ENCODE data around the gene UGGT1. TPM values are rescaled to one million over a fixed set of nuclear protein-coding genes. Genes with fewer than 3 reads are reported as not detected.

Gene UGGT1, protein sequence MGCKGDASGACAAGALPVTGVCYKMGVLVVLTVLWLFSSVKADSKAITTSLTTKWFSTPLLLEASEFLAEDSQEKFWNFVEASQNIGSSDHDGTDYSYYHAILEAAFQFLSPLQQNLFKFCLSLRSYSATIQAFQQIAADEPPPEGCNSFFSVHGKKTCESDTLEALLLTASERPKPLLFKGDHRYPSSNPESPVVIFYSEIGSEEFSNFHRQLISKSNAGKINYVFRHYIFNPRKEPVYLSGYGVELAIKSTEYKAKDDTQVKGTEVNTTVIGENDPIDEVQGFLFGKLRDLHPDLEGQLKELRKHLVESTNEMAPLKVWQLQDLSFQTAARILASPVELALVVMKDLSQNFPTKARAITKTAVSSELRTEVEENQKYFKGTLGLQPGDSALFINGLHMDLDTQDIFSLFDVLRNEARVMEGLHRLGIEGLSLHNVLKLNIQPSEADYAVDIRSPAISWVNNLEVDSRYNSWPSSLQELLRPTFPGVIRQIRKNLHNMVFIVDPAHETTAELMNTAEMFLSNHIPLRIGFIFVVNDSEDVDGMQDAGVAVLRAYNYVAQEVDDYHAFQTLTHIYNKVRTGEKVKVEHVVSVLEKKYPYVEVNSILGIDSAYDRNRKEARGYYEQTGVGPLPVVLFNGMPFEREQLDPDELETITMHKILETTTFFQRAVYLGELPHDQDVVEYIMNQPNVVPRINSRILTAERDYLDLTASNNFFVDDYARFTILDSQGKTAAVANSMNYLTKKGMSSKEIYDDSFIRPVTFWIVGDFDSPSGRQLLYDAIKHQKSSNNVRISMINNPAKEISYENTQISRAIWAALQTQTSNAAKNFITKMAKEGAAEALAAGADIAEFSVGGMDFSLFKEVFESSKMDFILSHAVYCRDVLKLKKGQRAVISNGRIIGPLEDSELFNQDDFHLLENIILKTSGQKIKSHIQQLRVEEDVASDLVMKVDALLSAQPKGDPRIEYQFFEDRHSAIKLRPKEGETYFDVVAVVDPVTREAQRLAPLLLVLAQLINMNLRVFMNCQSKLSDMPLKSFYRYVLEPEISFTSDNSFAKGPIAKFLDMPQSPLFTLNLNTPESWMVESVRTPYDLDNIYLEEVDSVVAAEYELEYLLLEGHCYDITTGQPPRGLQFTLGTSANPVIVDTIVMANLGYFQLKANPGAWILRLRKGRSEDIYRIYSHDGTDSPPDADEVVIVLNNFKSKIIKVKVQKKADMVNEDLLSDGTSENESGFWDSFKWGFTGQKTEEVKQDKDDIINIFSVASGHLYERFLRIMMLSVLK (N-terminal part only)
- polyA plus RNA-seq (2013): 57.3 and 59.1 TPM in 2 replicates

GRCh38 chr2:128090945-128091725, at the start of gene UGGT1:
Gene UGGT1 (plus strand): TSS chr2:128091200. CDS start chr2:128091358, 158 bp downstream.
- Histone ChIP-seq H3K4ac (ENCODE audit: low read depth, low read length) (peak within 1 kb of the TSS; percentile 25), H2BK5ac (ENCODE audit: low read depth, low read length, poor library complexity) (no peak within 1 kb of the TSS), H2BK120ac (ENCODE audit: insufficient read depth, low read length, poor library complexity) (peak within 1 kb of the TSS; percentile 0), H3K9me3 (ENCODE audit: insufficient read depth, low read depth, low read length) (peaks cover 3% of the 10 kb centered on the region), H4K8ac (ENCODE audit: low read depth, low read length) (peak within 1 kb of the TSS; percentile 90), H3K23ac (ENCODE audit: low read length) (no peak within 1 kb of the TSS), H3K79me2 (ENCODE audit: control insufficient read depth, insufficient read depth, low read length, poor library complexity) (peaks cover 9% of the 10 kb centered on the region), H3K9ac (ENCODE audit: low read length) (peak within 1 kb of the TSS; percentile 86), H3K18ac (ENCODE audit: low read length) (peak within 1 kb of the TSS; percentile 49), H4K91ac (ENCODE audit: low read depth, low read length) (peak within 1 kb of the TSS; percentile 29), H3K4me3 (ENCODE audit: low read depth, low read length) (peak within 1 kb of the TSS; percentile 100), H3K27ac (ENCODE audit: low read depth, low read length) (peak within 1 kb of the TSS; percentile 46), H3K79me1 (ENCODE audit: low read length) (peaks cover 5% of the 10 kb centered on the region), H3K36me3 (ENCODE audit: control insufficient read depth in 1 of 2, insufficient read depth in 2 of 2, low read length in 2 of 2) (peaks cover 0 to 6% of the 10 kb centered on the region in 2 experiments), H4K12ac (ENCODE audit: low read depth, low read length) (peak within 1 kb of the TSS; percentile 7), H3K4me1 (ENCODE audit: control insufficient read depth in 1 of 2, insufficient read depth in 2 of 2, low read length in 2 of 2) (peaks cover 0 to 1% of the 10 kb centered on the region in 2 experiments), H3K4me2 (ENCODE audit: low read length) (peak within 1 kb of the TSS; percentile 83), H2BK12ac (ENCODE audit: low read length) (no peak within 1 kb of the TSS), H3K27me3 (ENCODE audit: insufficient read depth, low read length) (no peaks in the 10 kb centered on the region), H2AK5ac (ENCODE audit: low read length) (no peak within 1 kb of the TSS), H3K14ac (ENCODE audit: low read length) (peak within 1 kb of the TSS; percentile 70), H2AFZ (ENCODE audit: insufficient read depth, low read length, poor library complexity) (peak within 1 kb of the TSS; percentile 74)
- no CpG with 5 or more reads among the region's 59 CpGs for WGBS (ENCODE audit: extremely low coverage, insufficient coverage, insufficient read length)
- DNase-seq: peak; percentile 98 to 99

GRCh38 chr2:128041561-128041960, 49.4 kb upstream of the UGGT1 start:
- no peaks in the 10 kb centered on the region for H3K27me3 ChIP-seq (ENCODE audit: insufficient read depth, low read length)
- peaks cover 0 to 2% of the 10 kb centered on the region in 2 experiments for H3K4me1 ChIP-seq (ENCODE audit: control insufficient read depth in 1 of 2, insufficient read depth in 2 of 2, low read length in 2 of 2)
- peak; percentile 88 to 93 for DNase-seq
- H3K4ac ChIP-seq (ENCODE audit: low read depth, low read length): no peak overlapping the region
- no peak overlapping the region for H3K4me2 ChIP-seq (ENCODE audit: low read length)
- no peak overlapping the region for H3K14ac ChIP-seq (ENCODE audit: low read length)
- H3K4me3 ChIP-seq (ENCODE audit: low read depth, low read length): no peak overlapping the region
- no peaks in the 10 kb centered on the region for H3K79me2 ChIP-seq (ENCODE audit: control insufficient read depth, insufficient read depth, low read length, poor library complexity)
- H4K12ac ChIP-seq (ENCODE audit: low read depth, low read length): no peak overlapping the region
- peaks cover 18% of the 10 kb centered on the region for H3K9me3 ChIP-seq (ENCODE audit: insufficient read depth, low read depth, low read length)
- no peak overlapping the region for H4K91ac ChIP-seq (ENCODE audit: low read depth, low read length)
- no peak overlapping the region for H3K23ac ChIP-seq (ENCODE audit: low read length)
- H3K18ac ChIP-seq (ENCODE audit: low read length): no peak overlapping the region
- H3K36me3 ChIP-seq (ENCODE audit: control insufficient read depth in 1 of 2, insufficient read depth in 2 of 2, low read length in 2 of 2): no peaks in the 10 kb centered on the region
- H2BK12ac ChIP-seq (ENCODE audit: low read length): no peak overlapping the region
- WGBS (ENCODE audit: extremely low coverage, insufficient coverage, insufficient read length): no CpG with 5 or more reads among the region's 3 CpGs
- no peak overlapping the region for H2AFZ ChIP-seq (ENCODE audit: insufficient read depth, low read length, poor library complexity)
- no peak overlapping the region for H2BK120ac ChIP-seq (ENCODE audit: insufficient read depth, low read length, poor library complexity)
- no peak overlapping the region for H3K9ac ChIP-seq (ENCODE audit: low read length)
- no peaks in the 10 kb centered on the region for H3K79me1 ChIP-seq (ENCODE audit: low read length)
- H3K27ac ChIP-seq (ENCODE audit: low read depth, low read length): no peak overlapping the region
- no peak overlapping the region for H2AK5ac ChIP-seq (ENCODE audit: low read length)
- H4K8ac ChIP-seq (ENCODE audit: low read depth, low read length): no peak overlapping the region
- H2BK5ac ChIP-seq (ENCODE audit: low read depth, low read length, poor library complexity): no peak overlapping the region

- no peaks in the 10 kb centered on the region for H3K79me2 ChIP-seq (ENCODE audit: control insufficient read depth, insufficient read depth, low read length, poor library complexity)
- H2AK5ac ChIP-seq (ENCODE audit: low read length): no peak overlapping the region
- H2BK120ac ChIP-seq (ENCODE audit: insufficient read depth, low read length, poor library complexity): no peak overlapping the region
- H3K14ac ChIP-seq (ENCODE audit: low read length): no peak overlapping the region
- H3K18ac ChIP-seq (ENCODE audit: low read length): no peak overlapping the region
- H3K4me1 ChIP-seq (ENCODE audit: control insufficient read depth in 1 of 2, insufficient read depth in 2 of 2, low read length in 2 of 2): peaks cover 0 to 2% of the 10 kb centered on the region in 2 experiments
- no peaks in the 10 kb centered on the region for H3K36me3 ChIP-seq (ENCODE audit: control insufficient read depth in 1 of 2, insufficient read depth in 2 of 2, low read length in 2 of 2)
- H3K27ac ChIP-seq (ENCODE audit: low read depth, low read length): no peak overlapping the region
- no peak overlapping the region for H4K91ac ChIP-seq (ENCODE audit: low read depth, low read length)
- no peak overlapping the region for H4K12ac ChIP-seq (ENCODE audit: low read depth, low read length)
- no peak overlapping the region for H3K4ac ChIP-seq (ENCODE audit: low read depth, low read length)
- no peak overlapping the region for H2BK5ac ChIP-seq (ENCODE audit: low read depth, low read length, poor library complexity)
- no peaks in the 10 kb centered on the region for H3K79me1 ChIP-seq (ENCODE audit: low read length)
- H3K27me3 ChIP-seq (ENCODE audit: insufficient read depth, low read length): no peaks in the 10 kb centered on the region
- no peak overlapping the region for H3K23ac ChIP-seq (ENCODE audit: low read length)
- H2AFZ ChIP-seq (ENCODE audit: insufficient read depth, low read length, poor library complexity): no peak overlapping the region
- H3K9me3 ChIP-seq (ENCODE audit: insufficient read depth, low read depth, low read length): peaks cover 10% of the 10 kb centered on the region
- H4K8ac ChIP-seq (ENCODE audit: low read depth, low read length): no peak overlapping the region
- no peak overlapping the region for H3K9ac ChIP-seq (ENCODE audit: low read length)
- no peak for DNase-seq
- no CpG with 5 or more reads among the region's 3 CpGs for WGBS (ENCODE audit: extremely low coverage, insufficient coverage, insufficient read length)
- no peak overlapping the region for H3K4me2 ChIP-seq (ENCODE audit: low read length)
- H3K4me3 ChIP-seq (ENCODE audit: low read depth, low read length): no peak overlapping the region
- no peak overlapping the region for H2BK12ac ChIP-seq (ENCODE audit: low read length)
These were observed 48.0 kb upstream of the UGGT1 start for GRCh38 chr2:128043041-128043440.

Measured in trophoblast cell (in vitro differentiated cells and primary cell).